Activated CD8-positive, alpha-beta T cell treated with anti-CD3 and anti-CD28 coated beads for 36 hours (primary cell): ENCODE measurements around the gene PDHX. TPM values are rescaled to one million over a fixed set of nuclear protein-coding genes. Genes with fewer than 3 reads are reported as not detected.

Experiments
- ATAC-seq: fragments of 200-7000 bp; cut with Tn5 transposase; one replicate; pipeline ENCODE4 v1.10.0; 2021; ENCODE audit warnings: mild to moderate bottlenecking, moderate library complexity
- CTCF ChIA-PET: fragments of 350-600 bp; sonication (Branson Sonifier 250); formaldehyde crosslinking; loops from one replicate; lab custom pipeline; 2021; ENCODE audit warnings: antibody characterized with exemption; lab: Charles Lee
- POLR2A ChIA-PET: fragments of 350-600 bp; sonication (Branson Sonifier 250); formaldehyde crosslinking; loops from one replicate; lab custom pipeline; 2021; ENCODE audit warnings: antibody characterized with exemption; lab: Charles Lee
- DNase-seq: peaks from one replicate; pipeline ENCODE4 v3.0.0-alpha.2; 2020
- H3K27ac Mint-ChIP-seq: one replicate; pipeline ENCODE4 v1.8.0; 2021; ENCODE audit warnings: mild to moderate bottlenecking, mixed read lengths
- H3K27me3 Mint-ChIP-seq: one replicate; pipeline ENCODE4 v1.8.0; 2021; ENCODE audit warnings: mixed read lengths
- H3K36me3 Mint-ChIP-seq: one replicate; pipeline ENCODE4 v1.8.0; 2021; ENCODE audit warnings: low read depth, mixed read lengths
- H3K4me1 Mint-ChIP-seq: one replicate; pipeline ENCODE4 v1.8.0; 2021; ENCODE audit warnings: low read depth, mixed read lengths
- H3K4me3 Mint-ChIP-seq: one replicate; pipeline ENCODE4 v1.8.0; 2021; ENCODE audit warnings: mild to moderate bottlenecking, moderate library complexity, mixed read lengths
- H3K9me3 Mint-ChIP-seq: one replicate; pipeline ENCODE4 v1.8.0; 2021; ENCODE audit warnings: mixed read lengths
- CTCF ChIP-seq: fragments of 200-600 bp; IDR thresholded peaks from one replicate; pipeline ENCODE4 v1.8.0; 2022; ENCODE audit warnings: antibody characterized with exemption, mild to moderate bottlenecking
- intact Hi-C: fragments of 100-400 bp; cut with micrococcal nuclease; formaldehyde crosslinking; loops from one replicate; pipeline ENCODE4 v1.10.0; 2022
- total RNA-seq, 2 experiments: library from RNA; stranded (reverse); gene quantifications; one replicate each; pipeline ENCODE4 v1.2.3, GENCODE V29; 2021

Gene PDHX
- total RNA-seq, 2 experiments from 2014 or later = 37.1 to 37.4 TPM

- DNase-seq = no peak
- Mint-ChIP-seq H3K36me3 (peaks cover 44% of the 10 kb centered on the region), H3K4me3 (no peak overlapping the region), H3K27me3 (no peaks in the 10 kb centered on the region), H3K4me1 (no peaks in the 10 kb centered on the region), H3K27ac (no peak overlapping the region), H3K9me3 (peaks cover 38% of the 10 kb centered on the region)
- CTCF ChIA-PET = interaction anchor here (1.2 to 1.9 kb wide), 3 partner anchors 13 to 311 kb away, joined by 3 to 5 read pairs (median 4); no protein-coding TSS in a partner anchor
- no peak for TF ChIP-seq CTCF
- no peak for ATAC-seq
- intact Hi-C loops = no loop called here
- POLR2A ChIA-PET = interaction anchor here (0.6 kb wide), 1 partner anchor 14 kb away, joined by 3 read pairs; no protein-coding TSS in a partner anchor
Observed at GRCh38 chr11:34898474-34898873, 17.9 kb upstream of the PDHX start.

- peak; percentile 36 for DNase-seq
- ChIA-PET CTCF (interaction anchor here (1.2 to 1.9 kb wide), 3 partner anchors 18 to 314 kb away, joined by 3 to 5 read pairs (median 3); no protein-coding TSS in a partner anchor), POLR2A (no interaction called here)
- intact Hi-C loops = no loop called here
- no peak for TF ChIP-seq CTCF
- H3K4me3 Mint-ChIP-seq = no peak overlapping the region
- H3K4me1 Mint-ChIP-seq = no peaks in the 10 kb centered on the region
- no peak for ATAC-seq
- H3K36me3 Mint-ChIP-seq = peaks cover 53% of the 10 kb centered on the region
- peaks cover 42% of the 10 kb centered on the region for H3K9me3 Mint-ChIP-seq
- no peak overlapping the region for H3K27ac Mint-ChIP-seq
- no peaks in the 10 kb centered on the region for H3K27me3 Mint-ChIP-seq
Observed at GRCh38 chr11:34899633-34900016, 16.8 kb upstream of the PDHX start.

GRCh38 chr11:34904421-34904955, 11.9 kb upstream of the PDHX start:
- H3K27ac Mint-ChIP-seq = no peak overlapping the region
- H3K4me1 Mint-ChIP-seq = no peaks in the 10 kb centered on the region
- no peak for TF ChIP-seq CTCF
- no peaks in the 10 kb centered on the region for H3K27me3 Mint-ChIP-seq
- H3K4me3 Mint-ChIP-seq = no peak overlapping the region
- ATAC-seq = no peak
- intact Hi-C loops = no loop called here
- DNase-seq = no peak
- ChIA-PET CTCF (interaction anchor here (1.2 kb wide), 1 partner anchor 13 kb away, joined by 3 read pairs; no protein-coding TSS in a partner anchor), POLR2A (no interaction called here)
- peaks cover 36% of the 10 kb centered on the region for H3K36me3 Mint-ChIP-seq
- peaks cover 24% of the 10 kb centered on the region for H3K9me3 Mint-ChIP-seq

GRCh38 chr11:34905666-34906065, 10.8 kb upstream of the PDHX start:
- no peak overlapping the region for H3K4me3 Mint-ChIP-seq
- ChIA-PET CTCF (interaction anchor here (1.2 kb wide), 1 partner anchor 14 kb away, joined by 3 read pairs; no protein-coding TSS in a partner anchor), POLR2A (no interaction called here)
- peaks cover 12% of the 10 kb centered on the region for H3K9me3 Mint-ChIP-seq
- no peak overlapping the region for H3K27ac Mint-ChIP-seq
- H3K27me3 Mint-ChIP-seq = no peaks in the 10 kb centered on the region
- TF ChIP-seq CTCF = no peak
- DNase-seq (no peak), ATAC-seq (no peak)
- intact Hi-C loops = no loop called here
- peaks cover 25% of the 10 kb centered on the region for H3K36me3 Mint-ChIP-seq
- no peaks in the 10 kb centered on the region for H3K4me1 Mint-ChIP-seq

- CTCF ChIA-PET = no interaction called here
- Mint-ChIP-seq H3K36me3 (peaks cover 19% of the 10 kb centered on the region), H3K4me3 (no peak overlapping the region), H3K4me1 (peaks cover 2% of the 10 kb centered on the region), H3K27me3 (no peaks in the 10 kb centered on the region), H3K27ac (no peak overlapping the region), H3K9me3 (peaks cover 6% of the 10 kb centered on the region)
- ATAC-seq (no peak), DNase-seq (no peak)
- TF ChIP-seq CTCF = no peak
- intact Hi-C loops = no loop called here
- POLR2A ChIA-PET = no interaction called here
Observed at GRCh38 chr11:34907934-34908593, 8.4 kb upstream of the PDHX start.
